GM21515 (cell line): ENCODE measurements around the gene PSMB7.
"Not testable (repeated sequence)": the region's sequence is repeated elsewhere in the genome, so short reads cannot be mapped to it uniquely, and the experiment has no call there.

Source experiments
- ATAC-seq: cut with Tn5 transposase; IDR thresholded peaks from one replicate; pipeline ENCODE4 v1.9.1; 2021; ENCODE audit not compliant: unreplicated experiment

PSMB7 gene

DNA sequence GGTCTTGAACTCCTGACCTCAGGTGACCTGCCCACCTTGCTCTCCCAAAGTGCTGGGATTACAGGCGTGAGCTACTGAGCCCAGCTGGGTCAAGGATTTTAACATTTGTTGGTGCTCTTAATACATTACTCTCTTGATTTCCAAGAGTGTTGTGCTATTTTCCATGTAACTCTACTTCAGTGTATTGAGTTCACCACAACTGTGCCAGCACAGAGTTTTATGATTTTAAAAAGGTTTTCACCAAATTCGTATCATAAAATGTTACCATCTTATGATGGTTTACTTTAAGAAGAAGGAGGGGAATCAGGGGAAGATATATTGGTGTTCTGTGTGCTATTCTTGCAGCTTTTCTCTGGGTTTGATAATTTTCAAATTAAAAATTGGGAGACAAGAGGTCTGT is 28.4 kb upstream of the PSMB7 start:
- ATAC-seq, result no peak

- no peak for ATAC-seq
These were observed 27.6 kb upstream of the PSMB7 start for GRCh38 chr9:124442826-124443225.

- no peak for ATAC-seq
These were observed 27.1 kb upstream of the PSMB7 start for GRCh38 chr9:124442379-124442778.

DNA sequence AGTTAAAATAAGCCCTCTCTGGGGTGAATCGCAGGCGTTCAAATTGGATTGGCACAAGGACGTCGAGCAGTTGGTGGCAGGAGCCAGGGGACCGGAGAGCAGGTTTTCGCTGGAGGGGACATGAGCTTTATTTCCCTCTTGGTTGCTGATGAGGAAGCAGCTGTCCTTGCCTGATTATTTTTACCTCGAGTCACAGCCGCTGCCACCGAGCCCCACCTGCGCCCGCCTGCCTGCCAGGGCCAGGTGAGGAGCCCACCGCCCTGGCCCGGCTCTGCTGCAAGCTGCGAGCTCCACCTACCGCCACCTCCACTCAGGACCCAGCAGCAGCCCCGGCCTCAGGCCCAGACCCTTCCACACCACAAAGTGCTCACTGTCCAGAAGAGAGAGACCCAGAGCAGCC is 26.0 kb upstream of the PSMB7 start:
- ATAC-seq, result no peak

DNA sequence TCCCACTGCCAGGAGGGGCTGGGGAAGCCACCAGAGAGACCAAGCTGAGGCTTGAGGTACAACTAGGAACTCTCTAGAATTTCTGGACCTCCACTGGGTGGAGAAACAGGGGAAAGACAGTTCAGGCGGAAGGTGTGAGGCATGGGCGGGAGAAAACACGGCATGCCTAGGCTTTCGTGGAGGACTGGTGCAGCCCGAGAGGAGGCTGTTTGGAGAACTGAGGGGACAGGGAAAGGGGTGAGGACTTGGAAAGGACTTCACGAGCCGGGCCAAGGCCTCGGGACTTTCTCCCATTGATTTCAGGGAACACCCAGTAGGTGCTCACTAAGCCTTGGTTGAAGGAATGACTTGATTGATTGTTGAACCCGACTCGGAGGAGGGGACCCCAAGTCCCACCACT is 25.5 kb upstream of the PSMB7 start:
- no peak for ATAC-seq

GRCh38 chr9:124439686-124440243 is 24.5 kb upstream of the PSMB7 start:
- no peak for ATAC-seq

DNA sequence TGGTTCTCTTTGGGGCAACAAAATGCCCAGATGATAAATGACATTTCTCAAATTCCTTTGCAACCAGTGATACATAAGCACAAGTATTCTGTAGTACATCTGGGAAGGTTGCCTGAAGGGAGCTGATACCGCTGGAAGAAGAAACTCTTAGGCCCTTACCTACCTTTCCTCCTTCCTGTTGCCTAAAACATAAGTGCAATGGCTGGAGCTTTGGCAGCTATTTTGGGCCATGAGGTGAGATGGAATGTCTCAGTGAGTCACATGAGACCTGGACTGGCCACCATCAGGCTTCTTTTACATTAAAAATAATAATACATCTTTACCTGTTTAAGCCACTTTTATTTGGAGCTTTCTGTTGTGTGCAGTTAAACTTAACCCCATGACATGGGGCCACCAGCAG is 23.8 kb upstream of the PSMB7 start:
- no peak for ATAC-seq

GRCh38 chr9:124438091-124438490 is 22.8 kb upstream of the PSMB7 start:
- ATAC-seq, result no peak

DNA sequence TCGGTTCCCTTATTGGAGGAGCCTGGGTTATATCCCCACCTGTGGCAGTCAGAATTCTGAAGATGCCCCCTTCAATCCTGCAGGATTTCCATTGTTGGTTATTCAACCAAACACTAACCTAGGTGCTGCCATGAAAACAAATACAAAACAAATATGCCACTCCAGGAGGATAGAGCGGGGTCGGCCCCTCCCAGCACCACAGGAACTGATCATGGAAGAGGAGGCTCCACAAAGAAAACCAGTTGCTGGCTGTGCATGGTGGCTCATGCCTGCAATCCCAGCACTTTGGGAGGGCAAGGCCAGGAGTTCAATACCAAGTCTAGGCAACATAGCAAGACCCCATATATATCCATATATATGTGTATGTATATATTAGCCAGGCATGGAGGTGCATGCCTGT is 21.8 kb upstream of the PSMB7 start:
- no peak for ATAC-seq

GRCh38 chr9:124436320-124436719 is 21.1 kb upstream of the PSMB7 start:
- no peak for ATAC-seq

DNA sequence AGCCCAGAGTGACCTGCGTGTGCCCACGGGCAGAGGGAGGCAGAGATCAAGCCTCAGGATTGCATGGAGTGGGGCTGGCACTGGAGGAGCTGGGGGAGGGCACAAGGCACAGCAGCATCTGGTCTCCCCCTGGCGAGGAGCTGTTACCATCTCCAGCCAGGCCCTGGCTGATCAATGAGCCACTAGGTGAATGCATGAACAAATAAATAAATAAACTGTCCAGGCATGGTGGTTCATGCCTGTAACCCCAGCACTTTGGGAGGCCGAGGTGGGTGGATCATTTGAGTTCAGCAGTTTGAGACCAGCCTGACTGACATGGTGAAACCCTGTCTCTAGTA is 14.3 kb upstream of the PSMB7 start:
- no peak for ATAC-seq

DNA sequence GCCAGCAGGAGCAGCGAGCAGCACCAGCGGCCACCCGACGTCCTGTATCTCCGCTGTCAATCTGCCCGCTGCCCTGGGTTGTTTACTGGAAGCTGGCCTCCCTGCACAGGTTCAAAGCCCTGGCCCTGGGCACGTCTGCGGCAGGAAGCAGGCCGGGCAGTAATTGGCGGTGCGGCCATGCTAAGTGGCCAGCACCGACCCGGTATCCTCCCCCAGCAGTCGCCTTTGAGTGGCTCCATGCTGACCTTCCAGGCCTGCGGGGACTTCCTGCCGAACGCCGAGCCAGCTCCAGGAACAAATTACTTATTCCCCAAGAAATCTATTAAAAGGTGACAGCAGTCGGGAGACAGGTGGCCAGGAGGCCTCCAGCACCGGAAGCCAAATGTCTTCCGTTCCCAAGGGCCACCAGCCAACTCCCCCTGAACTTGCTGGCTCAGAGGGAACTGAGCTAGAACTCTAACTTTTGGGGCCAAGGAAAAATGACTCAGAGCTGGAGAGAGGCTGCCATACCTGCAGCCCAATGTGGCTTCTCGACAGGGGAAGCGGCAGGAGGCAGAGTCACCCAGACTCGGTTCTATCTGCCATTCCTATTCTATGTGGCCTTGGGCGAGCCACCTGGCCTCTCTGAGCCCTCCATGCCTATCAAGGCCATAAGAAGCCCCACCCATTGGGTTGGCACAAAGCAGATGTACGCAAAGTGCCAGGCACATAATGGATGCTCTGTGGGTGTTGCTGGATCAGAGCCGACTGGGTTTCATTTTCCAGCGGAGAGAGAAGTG is 13.7 kb upstream of the PSMB7 start:
- ATAC-seq, result no peak

DNA sequence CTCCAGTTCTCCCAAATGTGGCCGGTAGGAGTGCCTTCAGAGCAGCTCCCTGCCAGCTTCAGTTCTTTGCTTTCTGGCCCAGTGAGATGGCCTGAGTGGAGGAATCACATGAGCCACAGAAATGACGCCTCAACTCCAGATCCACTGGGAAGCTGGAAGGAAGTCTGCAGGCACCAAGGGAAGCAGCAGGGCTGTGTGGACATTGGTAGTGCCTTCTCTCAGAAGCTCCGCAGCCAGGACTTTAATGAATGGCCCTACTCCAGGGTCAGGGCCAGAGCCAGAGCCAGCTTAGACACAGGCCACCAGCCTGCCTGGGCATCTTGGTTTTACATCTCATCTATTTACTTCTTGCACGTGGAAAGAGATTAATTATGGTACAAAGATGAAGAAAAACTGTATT is 12.0 kb upstream of the PSMB7 start:
- no peak for ATAC-seq

DNA sequence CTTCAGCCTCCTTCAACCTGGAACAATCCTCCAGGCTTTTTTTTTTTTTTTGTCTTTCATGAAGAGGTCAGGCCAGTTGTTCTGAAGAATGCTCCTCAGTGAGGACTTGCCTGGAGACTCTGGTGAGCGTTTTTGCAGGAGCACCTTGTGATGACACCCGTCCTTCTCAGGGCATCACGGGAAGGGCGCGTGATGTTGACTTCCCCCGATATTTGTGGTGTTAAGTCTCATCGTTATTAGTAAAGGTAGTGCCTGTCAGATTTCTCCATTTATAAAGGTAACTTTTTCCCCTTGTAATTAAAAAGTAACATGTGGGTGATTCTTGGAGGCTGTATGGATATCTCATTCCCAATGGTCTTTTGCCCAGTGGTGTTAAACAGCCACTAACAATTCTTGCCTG is 11.1 kb upstream of the PSMB7 start:
- no peak for ATAC-seq

- not testable (repeated sequence) for ATAC-seq
These were observed 10.5 kb upstream of the PSMB7 start for GRCh38 chr9:124425733-124426132.

DNA sequence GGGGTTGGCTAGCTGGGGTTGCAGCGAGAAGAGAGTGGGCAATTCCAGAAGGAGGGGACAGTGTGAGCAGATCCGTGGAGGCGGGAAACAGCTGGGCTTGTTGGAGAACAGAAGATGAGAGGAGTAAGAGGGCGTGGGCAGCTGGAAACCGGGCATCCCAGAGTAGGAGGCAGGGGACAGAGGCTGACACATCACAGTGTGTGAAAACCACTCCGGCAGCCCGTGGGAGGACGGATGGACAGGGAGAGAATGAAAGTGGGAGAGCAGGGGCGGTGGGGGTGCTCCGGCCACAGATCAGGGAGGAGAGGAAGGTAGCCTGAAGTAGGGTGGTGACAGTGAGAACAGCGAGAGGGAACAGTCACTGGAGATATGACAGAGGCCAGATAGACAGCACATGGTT is 8.3 kb upstream of the PSMB7 start:
- no peak for ATAC-seq

DNA sequence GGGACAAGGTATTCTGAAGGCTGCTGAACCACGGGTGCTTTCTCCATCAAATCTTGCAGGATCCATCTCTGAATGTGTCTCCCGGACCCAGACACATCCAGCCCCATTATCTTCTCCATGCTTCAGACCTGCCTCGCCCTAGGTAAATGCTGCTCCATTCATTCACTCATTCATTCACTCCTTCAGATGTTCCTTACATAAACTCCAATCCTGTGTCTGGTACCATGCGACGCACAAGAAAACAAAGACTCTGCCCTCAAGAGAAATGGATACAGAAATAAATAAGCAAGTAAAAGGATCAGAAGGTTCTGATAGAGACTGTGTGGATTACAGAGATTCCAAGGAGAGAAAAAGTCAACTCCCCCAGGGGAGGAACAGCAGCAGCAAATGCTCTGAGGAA is 7.9 kb upstream of the PSMB7 start:
- ATAC-seq, result no peak

DNA sequence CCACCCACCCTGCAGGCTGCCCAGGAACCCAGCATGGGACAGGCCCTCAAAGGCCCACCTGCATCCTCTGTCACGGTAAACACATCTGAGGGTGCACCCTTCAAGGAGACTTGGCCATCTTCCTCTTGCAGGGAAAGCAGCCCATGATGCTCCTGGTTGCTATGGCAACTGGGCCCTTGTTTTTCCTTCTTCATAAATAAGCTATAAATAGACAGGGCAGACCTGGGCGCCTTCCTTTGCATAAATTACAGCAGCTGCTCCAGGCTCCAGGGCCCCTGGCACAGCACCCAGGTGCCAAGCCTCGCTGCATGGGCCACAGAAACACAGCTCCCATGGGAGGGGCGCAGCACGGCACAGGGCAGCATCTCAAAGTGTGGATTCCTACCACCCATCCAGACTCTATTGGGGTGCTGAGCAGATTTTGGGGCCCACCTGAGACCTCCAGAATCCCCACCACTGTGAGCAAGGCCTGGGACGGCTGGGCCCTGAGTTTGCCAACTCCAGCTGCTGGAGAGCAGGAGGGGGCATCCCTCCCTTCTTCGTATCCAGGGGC is 5.8 kb upstream of the PSMB7 start:
- ATAC-seq, result no peak

DNA sequence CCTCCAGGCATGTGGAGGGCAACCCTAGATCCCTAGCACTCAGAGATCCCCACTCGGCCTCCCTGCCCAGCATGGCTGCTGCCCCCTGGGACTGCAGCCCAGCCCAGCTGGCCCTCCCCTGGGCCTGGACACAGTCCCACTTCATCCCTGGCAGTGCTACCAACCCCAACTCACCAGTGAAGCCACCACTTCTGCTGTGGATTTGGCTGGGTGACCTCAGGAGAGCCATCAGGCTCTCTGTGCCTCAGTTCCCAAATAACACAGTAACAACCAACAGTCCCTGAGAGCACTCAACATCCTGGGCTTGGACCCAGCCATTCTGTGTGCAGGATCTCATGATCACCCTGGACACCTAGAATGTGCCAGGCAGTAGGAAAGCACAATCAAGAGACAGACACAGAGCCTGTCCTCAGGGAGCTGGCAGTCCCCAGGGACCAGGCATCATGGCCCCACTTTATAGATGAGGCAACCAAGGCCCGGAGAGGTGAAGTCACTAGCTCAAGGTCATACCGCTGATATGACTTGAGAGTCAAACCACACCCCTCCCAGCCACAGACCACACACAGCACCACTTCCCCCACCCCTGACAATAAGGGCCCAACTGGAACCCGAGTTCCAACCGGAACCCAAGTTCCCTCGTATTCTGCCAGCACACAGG is 4.7 kb upstream of the PSMB7 start:
- no peak for ATAC-seq

- no peak for ATAC-seq
These were observed 726 bp upstream of the PSMB7 start for GRCh38 chr9:124415852-124416484.

DNA sequence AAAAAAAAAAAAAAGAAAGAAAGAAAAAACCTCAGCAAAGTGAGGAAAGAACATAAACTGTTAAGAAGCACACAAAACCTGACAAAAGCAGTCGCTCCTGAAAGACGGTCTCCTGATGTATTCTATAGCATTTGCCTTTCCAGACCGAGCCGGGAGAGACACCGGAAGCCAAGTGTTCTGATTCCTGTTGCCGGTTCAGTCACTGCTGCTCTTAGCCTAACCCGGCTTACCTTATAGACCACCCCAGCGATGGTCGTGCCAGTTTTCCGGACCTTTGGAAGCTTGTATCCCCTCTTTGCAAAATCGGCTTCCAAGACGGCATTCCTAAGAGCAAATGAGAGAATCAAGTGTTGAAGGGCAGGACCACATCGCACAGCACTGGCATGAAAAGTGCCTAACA is 630 bp downstream of the PSMB7 start:
- ATAC-seq, result no peak

DNA sequence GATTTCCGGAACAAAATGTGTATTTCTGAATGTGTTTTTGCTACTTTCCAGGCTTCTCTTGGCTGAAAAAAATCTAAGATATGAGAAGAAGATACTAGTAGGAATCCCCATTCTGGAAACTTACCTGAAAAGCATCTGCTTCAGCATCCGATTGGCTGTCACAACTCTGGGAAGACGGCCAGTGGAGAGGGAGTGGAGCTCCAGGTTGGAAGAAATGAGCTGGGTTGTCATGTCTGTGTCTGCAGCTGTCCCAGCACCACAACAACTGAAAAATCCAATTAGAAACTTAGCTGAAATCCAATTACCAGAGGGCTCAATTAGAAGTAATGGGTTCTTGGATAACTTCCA is 3.0 kb downstream of the PSMB7 start:
- no peak for ATAC-seq
